Stimulated activated CD8-positive, alpha-beta memory T cell treated with anti-CD3 and anti-CD28 coated beads, Interleukin-7, amount 100 ng/mL, for 48 hours (primary cell): ENCODE data around the gene TTYH1.
A peak's percentile ranks its signal among the peaks of the same experiment; 100 is the strongest.
"Not testable (repeated sequence)": the region's sequence is repeated elsewhere in the genome, so short reads cannot be mapped to it uniquely, and the experiment has no call there.

Experiments
- DNase-seq, 2 donors: peaks; one replicate each; pipeline ENCODE4 v3.0.0-alpha.2; 2020; ENCODE audit warnings: low read depth in 1 of 2; ENCODE audit errors: extremely low read depth in 1 of 2

TTYH1 gene

DNA sequence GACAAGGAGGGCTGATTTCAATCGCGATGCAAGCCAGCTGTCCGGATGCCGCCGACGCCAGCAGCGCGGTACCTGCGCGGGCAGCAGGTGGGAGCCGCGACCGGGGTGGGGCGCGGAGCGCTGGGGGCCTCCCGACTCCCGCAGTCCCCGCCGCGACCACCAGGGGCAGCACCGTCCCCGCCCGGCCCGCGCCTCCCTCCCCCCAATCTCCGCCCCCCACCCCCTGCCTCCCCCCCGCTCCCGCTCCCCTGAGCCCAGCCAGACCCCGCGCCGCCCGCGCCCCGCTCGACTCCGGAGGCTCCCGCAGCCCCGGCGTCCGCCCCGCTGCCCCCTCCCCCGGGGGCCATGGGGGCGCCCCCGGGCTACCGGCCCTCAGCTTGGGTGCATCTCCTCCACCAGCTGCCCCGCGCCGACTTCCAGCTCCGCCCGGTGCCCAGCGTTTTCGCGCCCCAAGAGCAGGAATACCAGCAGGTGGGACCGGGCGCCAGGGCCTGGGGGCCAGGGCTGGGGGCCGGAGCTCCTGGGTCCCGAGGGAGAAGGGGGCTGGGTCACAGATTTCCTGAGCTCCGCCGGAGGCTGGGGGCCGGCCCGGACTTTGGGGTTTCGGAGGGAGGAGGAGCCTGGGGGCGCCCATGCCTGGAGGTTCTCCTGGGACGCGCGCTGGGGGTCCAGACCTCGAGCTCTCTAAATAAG is at the start of gene TTYH1:
Gene TTYH1 (plus strand): TSS at position 257 of the 693 bp plus-strand sequence. CDS start 89 bp downstream, at position 346.
- no peak for DNase-seq

GRCh38 chr19:54365798-54366197 is 49.5 kb upstream of the TTYH1 start:
- not testable (repeated sequence) for DNase-seq

DNA sequence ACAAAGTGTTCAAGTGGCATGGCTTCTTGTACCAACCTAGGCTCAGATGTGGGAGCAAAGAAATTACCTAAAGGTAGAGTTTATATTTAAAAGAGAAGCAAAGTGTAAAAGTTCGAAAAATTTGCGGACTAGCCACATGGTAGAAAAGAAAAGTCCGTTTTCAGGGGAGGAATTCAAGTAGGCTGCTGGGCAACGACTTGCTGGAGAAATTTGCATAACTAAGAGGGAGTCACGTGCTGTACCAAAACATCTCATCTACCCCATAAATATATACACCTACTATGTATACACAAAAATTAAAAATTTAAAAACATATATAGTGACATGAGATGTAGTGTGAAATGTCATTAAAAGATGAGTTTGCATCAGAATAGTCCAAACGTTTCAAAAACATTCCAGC is 48.5 kb upstream of the TTYH1 start:
- no peak for DNase-seq

DNA sequence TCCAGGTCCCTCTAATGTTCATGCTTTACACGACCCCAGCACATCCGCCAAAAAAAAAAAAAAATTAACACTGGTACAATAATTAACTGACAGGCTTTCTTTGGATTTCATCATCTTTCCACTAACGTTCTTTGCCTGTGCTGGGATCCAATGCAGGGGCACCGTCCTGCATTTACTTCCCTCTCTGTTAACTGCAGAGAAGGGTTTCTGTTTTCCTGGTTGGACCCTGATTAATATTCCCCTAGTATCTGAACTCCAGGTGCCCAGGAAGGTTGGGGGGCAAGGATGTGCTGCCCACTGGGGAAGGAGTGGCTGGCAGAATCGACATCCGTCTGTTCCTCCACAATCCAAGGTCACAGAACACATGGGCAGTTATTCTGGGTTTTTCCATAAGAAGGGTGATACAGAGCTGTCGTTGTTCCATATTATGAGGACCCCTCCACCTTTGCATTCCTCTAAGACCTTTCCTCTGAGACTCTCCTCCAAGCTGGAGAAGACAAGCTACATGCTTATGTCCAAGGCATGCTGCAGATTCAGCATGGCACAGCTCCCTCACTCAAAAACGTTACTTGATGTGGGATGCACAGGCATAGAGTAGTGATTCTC is 46.1 kb upstream of the TTYH1 start:
- no peak for DNase-seq

- DNase-seq: not testable (repeated sequence)
These were observed 45.4 kb upstream of the TTYH1 start for GRCh38 chr19:54369688-54370433.

DNA sequence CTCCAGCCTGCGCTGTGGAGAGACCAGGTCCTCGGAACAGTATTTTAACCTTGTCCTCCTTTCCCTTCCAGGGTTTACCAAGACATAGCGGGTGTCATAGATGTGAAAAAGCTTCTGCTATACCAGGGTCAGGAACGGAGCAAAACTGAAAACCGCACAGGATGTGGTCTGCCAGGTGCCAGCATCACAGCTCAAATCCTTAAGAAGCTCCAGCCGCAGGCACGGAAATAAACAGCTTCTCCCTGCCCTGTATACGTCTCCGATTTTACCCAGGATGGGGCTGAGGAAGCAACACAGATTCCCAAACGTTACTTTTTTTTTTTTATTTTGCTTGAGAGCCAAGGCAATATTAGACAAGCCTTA is 44.8 kb upstream of the TTYH1 start:
- peak in 1 of 2 donors; percentile 49 for DNase-seq

DNA sequence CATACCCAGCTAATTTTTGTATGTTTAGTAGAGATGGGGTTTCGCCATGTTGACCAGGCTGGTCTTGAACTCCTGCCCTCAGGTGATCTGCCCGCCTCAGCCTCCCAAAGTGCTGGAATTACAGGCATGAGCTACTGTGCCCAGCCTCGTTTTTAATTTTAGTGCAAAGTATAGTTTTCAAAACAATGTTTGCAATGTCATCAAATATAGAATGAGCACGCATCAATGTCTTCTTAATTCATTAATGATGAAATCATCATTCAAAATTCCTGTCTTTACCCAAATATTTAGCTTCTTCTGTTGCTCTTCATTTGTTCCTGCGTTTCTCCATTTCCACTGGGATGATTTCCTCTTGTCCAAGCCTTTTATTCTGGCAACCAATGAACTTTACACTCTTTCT is 43.8 kb upstream of the TTYH1 start:
- not testable (repeated sequence) for DNase-seq

DNA sequence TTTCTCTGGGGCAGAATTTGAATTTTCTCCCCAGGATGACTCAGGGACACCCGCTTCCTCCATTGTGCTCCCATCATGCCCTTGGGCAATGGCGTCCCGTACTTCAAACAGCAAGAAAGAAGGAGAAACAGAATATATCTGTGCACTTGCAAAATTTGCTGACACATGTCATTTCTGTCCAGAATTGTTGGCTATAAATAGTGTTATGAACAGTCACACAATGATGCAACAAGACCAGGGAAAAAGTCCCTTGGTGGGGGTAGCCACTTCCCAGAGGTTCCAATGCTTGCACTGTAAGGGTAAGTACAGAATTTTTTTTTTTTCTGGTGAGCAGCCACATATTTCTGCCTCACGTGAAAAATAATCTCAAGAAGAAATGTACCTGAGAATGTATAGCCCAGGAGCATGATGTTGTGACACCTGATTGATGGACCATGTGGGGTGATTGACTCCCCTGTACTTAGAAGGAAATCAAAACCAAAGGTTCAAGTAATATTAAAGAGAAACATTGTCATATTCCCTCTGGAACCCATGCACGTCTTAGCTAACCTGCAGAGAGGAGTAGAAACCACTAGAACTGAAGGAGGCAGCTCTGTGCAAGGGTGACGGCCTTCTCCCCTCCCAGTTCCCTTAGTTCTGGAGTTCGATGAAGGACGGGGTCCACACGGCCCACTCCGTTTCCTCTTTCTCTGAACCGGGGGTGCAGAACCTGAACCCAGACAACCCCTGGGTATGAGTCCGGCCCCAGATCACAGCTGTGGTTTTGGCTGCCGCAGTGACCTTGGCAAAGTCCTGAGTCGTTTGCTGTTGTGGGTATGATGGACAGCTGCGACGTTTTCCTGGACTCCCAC is 41.3 kb upstream of the TTYH1 start:
- DNase-seq: no peak

DNA sequence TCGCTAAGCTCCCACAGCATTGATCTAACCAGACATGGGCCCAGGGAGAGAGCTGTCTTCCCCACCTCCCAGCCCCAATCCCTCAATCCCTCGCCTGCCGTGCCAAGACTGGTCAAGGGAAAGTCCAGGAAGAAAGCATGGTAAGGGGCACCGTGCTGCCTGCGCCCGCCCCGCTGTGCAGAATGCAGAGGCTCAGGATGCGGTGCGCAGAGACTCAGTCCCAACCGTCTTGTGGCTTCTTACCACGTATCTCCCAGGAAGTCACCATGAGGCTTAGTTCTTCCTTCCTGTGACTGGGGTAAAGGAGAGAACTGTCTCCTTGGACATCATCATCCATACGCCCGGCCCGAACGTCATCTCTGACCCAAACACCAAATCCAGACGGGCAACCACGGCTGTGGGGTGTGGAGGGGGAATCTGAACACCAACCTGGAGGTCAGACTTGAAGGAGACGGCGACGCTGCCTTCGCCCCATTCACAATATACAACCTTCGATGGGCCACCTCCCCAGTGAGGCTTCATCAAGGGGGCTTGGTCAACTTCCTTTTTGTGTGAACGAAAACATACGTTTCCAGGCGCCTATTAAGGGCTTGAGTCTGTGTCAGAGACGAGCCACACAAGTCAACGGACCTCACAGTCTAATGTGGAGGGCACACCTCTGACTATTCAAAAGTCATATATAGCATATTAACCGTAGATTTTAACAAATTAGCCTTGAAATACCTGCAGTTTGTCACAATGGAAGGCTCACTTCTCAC is 39.9 kb upstream of the TTYH1 start:
- not testable (repeated sequence) for DNase-seq

DNA sequence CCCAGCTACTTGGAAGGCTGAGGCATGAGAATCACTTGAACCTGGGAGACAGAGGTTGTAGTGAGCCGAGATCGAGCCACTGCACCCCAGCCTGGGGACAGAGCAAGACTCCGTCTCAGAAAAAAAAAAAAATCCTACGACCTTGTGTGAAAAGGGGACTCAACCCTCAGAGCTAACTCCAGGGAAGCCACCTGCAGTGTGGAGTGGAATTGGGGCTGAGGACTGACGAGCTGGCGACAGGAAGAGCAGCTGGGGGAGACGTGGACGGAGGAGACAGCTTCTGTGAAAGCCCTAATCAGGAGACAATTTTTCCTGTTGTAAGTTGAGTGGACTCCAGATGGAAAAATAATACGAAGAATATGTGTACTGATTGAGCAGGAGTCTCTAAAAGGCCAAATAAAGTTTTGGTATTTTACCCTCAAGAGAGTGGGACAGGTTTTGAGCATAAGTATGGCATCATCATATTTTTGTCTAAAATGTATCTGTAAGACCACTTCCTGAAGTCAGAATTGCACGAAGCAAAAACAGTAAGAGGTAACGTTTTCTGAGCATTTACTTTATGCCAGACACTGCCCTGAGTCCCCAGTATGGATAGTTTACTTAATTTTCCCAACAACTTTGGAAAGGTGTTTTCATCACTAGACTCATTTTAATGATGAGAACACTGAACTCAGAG is 38.5 kb upstream of the TTYH1 start:
- DNase-seq: no peak

DNA sequence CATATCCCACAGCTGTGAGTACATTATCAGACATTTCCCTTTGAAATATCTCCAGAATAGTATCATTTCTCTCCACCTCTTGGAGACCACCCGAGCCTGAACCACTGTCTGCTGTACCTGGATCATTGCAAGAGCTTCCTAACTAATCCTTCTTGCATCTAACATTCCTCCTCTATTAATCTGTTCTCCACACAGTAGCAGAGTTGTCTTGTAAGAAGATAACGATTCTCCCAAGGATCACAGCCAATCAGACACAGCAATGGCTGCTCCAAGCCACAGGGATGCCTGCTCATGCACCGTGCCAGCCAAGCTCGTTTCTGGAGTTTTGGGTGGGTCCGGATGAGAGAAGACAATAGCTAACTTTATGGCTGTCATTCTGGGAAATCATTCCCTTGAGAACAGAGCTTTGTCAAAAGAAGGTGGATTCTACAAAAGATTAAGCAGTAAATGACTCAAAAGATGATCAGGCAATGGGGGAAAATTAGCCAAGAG is 36.0 kb upstream of the TTYH1 start:
- no peak for DNase-seq

DNA sequence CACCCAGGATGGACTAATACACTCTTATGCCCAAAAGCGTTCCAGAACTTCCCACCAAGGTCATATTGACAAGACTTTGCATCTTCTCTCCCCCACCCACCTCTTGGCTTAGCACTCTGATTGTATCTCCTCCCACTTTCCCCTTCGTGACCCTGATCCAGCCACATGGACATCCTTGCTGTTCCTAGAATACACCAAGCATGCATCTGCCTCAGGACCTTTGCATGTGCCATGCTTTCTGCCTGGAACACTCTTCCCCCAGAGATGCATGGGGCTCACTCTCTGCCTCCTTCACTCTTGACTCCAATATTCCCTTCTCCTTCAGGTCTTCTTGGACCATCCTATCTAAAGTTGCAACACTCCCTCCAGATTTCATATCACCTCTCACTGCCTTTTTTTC is 34.4 kb upstream of the TTYH1 start:
- DNase-seq: no peak

DNA sequence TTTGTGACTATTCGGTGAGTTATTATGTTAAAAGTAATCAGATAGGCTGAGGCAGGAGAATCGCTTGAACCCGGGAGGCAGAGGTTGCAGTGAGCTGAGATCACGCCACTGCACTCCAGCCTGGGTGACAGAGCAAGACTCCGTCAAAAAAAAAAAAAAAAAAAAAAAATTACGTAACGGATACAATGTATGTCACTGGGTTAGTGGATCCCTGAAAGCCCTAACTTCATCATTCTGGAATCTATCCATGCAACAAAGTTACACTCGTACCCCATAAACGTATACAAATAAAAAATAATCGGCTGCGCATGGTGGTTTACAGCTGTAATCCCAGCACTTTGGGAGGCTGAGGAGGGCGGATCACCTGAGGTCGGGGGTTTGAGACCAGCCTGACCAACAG is 33.2 kb upstream of the TTYH1 start:
- DNase-seq: not testable (repeated sequence)

DNA sequence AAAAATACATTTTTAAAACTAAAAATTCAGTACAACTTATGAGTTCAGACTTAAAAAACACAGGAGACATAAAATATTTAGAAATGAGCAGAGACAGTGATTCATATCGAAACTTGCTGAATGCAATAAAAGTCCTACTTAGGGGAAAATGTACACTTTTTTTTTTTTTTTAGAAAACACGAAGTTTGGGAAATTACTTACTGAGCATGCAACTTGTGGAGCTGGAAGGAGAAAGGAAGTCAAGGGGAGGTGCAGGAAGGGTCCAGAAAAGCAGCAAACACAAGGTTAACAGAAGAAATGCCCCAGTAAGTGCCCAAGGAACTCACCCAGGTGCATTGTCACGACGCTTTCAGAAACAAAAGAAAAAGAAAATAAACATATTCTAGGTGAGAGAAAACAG is 31.9 kb upstream of the TTYH1 start:
- DNase-seq: no peak

DNA sequence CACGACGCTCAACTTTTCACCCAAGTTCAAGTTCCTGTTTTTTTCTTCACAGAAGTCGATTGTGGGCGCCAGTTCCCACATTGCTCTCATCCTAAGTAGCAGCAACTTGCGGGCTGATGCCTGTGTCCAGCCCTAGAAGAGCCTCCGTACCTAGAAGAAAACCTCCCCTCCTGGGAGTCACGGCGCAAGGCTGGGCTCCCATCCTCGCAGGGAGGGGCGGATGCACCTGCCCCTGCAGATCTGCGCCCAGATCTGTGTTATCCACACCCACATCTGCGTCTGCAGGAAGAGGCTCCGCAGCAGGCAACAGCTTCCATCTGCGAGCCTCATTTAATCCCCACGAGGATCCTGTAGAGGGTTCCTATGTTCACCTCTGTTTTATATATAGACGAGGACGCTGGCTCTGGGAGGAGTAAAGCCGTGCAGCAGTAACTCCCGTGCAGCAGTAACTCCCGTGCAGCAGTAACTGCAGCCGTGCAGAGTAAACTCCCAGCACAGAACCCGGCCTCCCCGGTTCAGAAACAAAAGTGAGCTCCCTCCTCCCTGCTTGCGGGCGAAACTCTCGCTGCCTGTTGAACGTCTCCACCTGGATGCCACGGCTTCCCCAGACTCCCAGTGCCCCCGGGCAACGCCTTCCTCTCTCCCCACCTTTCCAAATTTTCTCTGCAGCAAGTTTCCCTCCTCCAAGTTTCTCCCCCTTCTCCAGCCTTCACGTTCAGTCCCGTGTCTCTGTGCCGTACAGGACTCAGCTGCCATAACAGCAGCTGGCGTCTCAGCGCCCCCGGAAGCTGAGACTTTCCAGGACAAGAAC is 27.1 kb upstream of the TTYH1 start:
- DNase-seq: no peak

GRCh38 chr19:54388802-54389139 is 26.5 kb upstream of the TTYH1 start:
- no peak for DNase-seq

DNA sequence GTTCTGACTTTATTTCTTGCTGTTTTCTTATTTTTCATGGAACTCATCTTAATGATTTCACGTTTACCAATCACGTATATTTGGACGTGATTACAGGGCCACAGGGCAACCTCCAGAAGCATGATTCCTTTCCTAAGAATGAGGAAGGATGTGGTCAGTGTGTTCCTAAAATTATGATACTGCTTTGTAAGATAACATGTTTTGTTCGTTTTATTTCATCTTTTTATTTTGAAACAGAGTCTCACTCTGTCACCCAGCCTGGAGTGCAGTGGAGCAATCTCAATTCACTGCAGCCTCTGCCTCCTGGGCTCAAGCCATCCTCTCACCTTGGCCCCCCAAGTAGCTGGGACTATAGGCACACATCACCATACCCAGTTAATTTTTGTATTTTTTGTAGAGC is 25.7 kb upstream of the TTYH1 start:
- no peak for DNase-seq

GRCh38 chr19:54390942-54391577 is 24.2 kb upstream of the TTYH1 start:
- DNase-seq: peak in 1 of 2 donors; percentile 45
